ENCODE results near the gene RPS2.

Gene RPS2

GRCh38 chr16:1993731-1994131 lies 29.1 kb upstream of the RPS2 start:
- no peaks in the 10 kb centered on the region for H3K9me3 Mint-ChIP-seq
- no peak for DNase-seq
- H3K27me3 Mint-ChIP-seq (ENCODE audit: low read depth, poor library complexity) = peaks cover 40% of the 10 kb centered on the region
- peaks cover 12% of the 10 kb centered on the region for H3K4me1 Mint-ChIP-seq
- TF ChIP-seq CTCF (IDR thresholded peaks at IDR 0.05) = no peak
- peaks cover 18% of the 10 kb centered on the region for H3K36me3 Mint-ChIP-seq (ENCODE audit: low read depth)
- H3K27ac Mint-ChIP-seq = no peak overlapping the region
- H3K4me3 Mint-ChIP-seq = peak overlapping the region; percentile 44

- Mint-ChIP-seq H3K27ac (no peak overlapping the region), H3K9me3 (no peaks in the 10 kb centered on the region), H3K36me3 (ENCODE audit: low read depth) (peaks cover 15% of the 10 kb centered on the region), H3K4me3 (no peak overlapping the region), H3K27me3 (ENCODE audit: low read depth, poor library complexity) (peaks cover 50% of the 10 kb centered on the region), H3K4me1 (peaks cover 16% of the 10 kb centered on the region)
- TF ChIP-seq CTCF (IDR thresholded peaks at IDR 0.05) = no peak
- DNase-seq = no peak
Measured at GRCh38 chr16:1992704-1993317, 28.2 kb upstream of the RPS2 start.

GRCh38 chr16:1991948-1992703 lies 27.5 kb upstream of the RPS2 start:
- DNase-seq = peak; percentile 94
- Mint-ChIP-seq H3K9me3 (no peaks in the 10 kb centered on the region), H3K27me3 (ENCODE audit: low read depth, poor library complexity) (peaks cover 54% of the 10 kb centered on the region), H3K4me1 (peaks cover 16% of the 10 kb centered on the region), H3K4me3 (no peak overlapping the region), H3K27ac (no peak overlapping the region), H3K36me3 (ENCODE audit: low read depth) (peaks cover 14% of the 10 kb centered on the region)
- TF ChIP-seq CTCF (IDR thresholded peaks at IDR 0.05) = no peak

- Mint-ChIP-seq H3K9me3 (no peaks in the 10 kb centered on the region), H3K4me3 (peak overlapping the region; percentile 52), H3K4me1 (peaks cover 16% of the 10 kb centered on the region), H3K36me3 (ENCODE audit: low read depth) (peaks cover 19% of the 10 kb centered on the region), H3K27ac (no peak overlapping the region), H3K27me3 (ENCODE audit: low read depth, poor library complexity) (peaks cover 59% of the 10 kb centered on the region)
- DNase-seq = no peak
- TF ChIP-seq CTCF (IDR thresholded peaks at IDR 0.05) = no peak
Measured at GRCh38 chr16:1991588-1991947, 26.9 kb upstream of the RPS2 start.

- Mint-ChIP-seq H3K4me3 (peak overlapping the region; percentile 52), H3K9me3 (no peaks in the 10 kb centered on the region), H3K36me3 (ENCODE audit: low read depth) (peaks cover 22% of the 10 kb centered on the region), H3K4me1 (peaks cover 16% of the 10 kb centered on the region), H3K27me3 (ENCODE audit: low read depth, poor library complexity) (peaks cover 62% of the 10 kb centered on the region), H3K27ac (no peak overlapping the region)
- no peak for DNase-seq
- TF ChIP-seq CTCF (IDR thresholded peaks at IDR 0.05) = no peak
Measured at GRCh38 chr16:1991135-1991551, 26.5 kb upstream of the RPS2 start.

Measured in nephron progenitor cell (in vitro differentiated cells).